GM19324 (cell line): ENCODE data around the gene OR4K17.
"Not testable (repeated sequence)": the region's sequence is repeated elsewhere in the genome, so short reads cannot be mapped to it uniquely, and the experiment has no call there.

Experiments used
- ATAC-seq: cut with Tn5 transposase; IDR thresholded peaks from one replicate; pipeline ENCODE4 v1.9.1; 2021; ENCODE audit warnings: mild to moderate bottlenecking, moderate library complexity; ENCODE audit not compliant: unreplicated experiment, low FRiP score

OR4K17 gene

GRCh38 chr14:20110438-20110837 lies at the start of gene OR4K17:
TSS of gene OR4K17 (plus strand) at chr14:20110739. CDS start at chr14:20117500, 6,761 bp downstream.
- no peak for ATAC-seq

- no peak for ATAC-seq
Observed at GRCh38 chr14:20092050-20092449, 18.5 kb upstream of the OR4K17 start.

- no peak for ATAC-seq
Observed at GRCh38 chr14:20093442-20093841, 17.1 kb upstream of the OR4K17 start.

- not testable (repeated sequence) for ATAC-seq
Observed at GRCh38 chr14:20098926-20099770, 11.4 kb upstream of the OR4K17 start.

- ATAC-seq = no peak
Observed at GRCh38 chr14:20112321-20112720, 1.8 kb downstream of the OR4K17 start.

- no peak for ATAC-seq
Observed at GRCh38 chr14:20116748-20117147, 6.2 kb downstream of the OR4K17 start.

GRCh38 chr14:20118795-20119194 lies 8.3 kb downstream of the OR4K17 start:
- no peak for ATAC-seq

- no peak for ATAC-seq
Observed at GRCh38 chr14:20138520-20138919, 28.0 kb downstream of the OR4K17 start, which contains the start of gene OR4N5. TSS of gene OR4N5 (plus strand) at chr14:20138820. CDS start at chr14:20143736, 4,916 bp downstream.

- no peak for ATAC-seq
Observed at GRCh38 chr14:20143911-20144310, 33.4 kb downstream of the OR4K17 start.

GRCh38 chr14:20144820-20145219 lies 34.3 kb downstream of the OR4K17 start:
- ATAC-seq = no peak

- no peak for ATAC-seq
Observed at GRCh38 chr14:20164462-20164861, 53.9 kb downstream of the OR4K17 start.

- no peak for ATAC-seq
Observed at GRCh38 chr14:20167091-20167490, 56.6 kb downstream of the OR4K17 start.

GRCh38 chr14:20169852-20170251 lies 59.3 kb downstream of the OR4K17 start:
- ATAC-seq = not testable (repeated sequence)
